ENCODE data around the gene MAN2B2.
A peak's percentile ranks its signal among the peaks of the same experiment; 100 is the strongest.

GRCh38 chr4:6640292-6641163 is 65.5 kb downstream of the MAN2B2 start, which contains the start of gene MRFAP1:
- TF ChIP-seq POLR2AphosphoS5 (IDR thresholded peaks at IDR 0.05; ENCODE audit: low read depth, low read length) = peak; percentile 72
- peak; percentile 87 for TF ChIP-seq POLR2A (IDR thresholded peaks at IDR 0.05; ENCODE audit: low read depth, low read length)
